HepG2 (cell line): ENCODE results near the gene SPTBN2. TPM values are rescaled to one million over a fixed set of nuclear protein-coding genes. Genes with fewer than 3 reads are reported as not detected.

ENCODE experiments used
- ATAC-seq: fragments of 200-7000 bp; cut with Tn5 transposase; 3 replicates; pipeline ENCODE4 v1.9.1; 2020; ENCODE audit warnings: mild to moderate bottlenecking, moderate library complexity
- BruUV-seq: library from RNA; stranded (reverse); fragments of 400-500 nt; replicated peaks from 2 replicates; lab custom pipeline; 2021; lab: Mats Ljungman, UMichigan
- CTCF ChIA-PET: fragments of 300-600 bp; formaldehyde crosslinking; extraction: SDS; loops from one replicate; lab custom pipeline; 2021; ENCODE audit warnings: low total read pairs, inconsistent platforms, low intra/inter-chr PET ratio; lab: Yijun Ruan, JAX
- POLR2A ChIA-PET: fragments of 350-600 bp; sonication (Branson Sonifier 250); formaldehyde crosslinking; loops from one replicate; lab custom pipeline; 2020; ENCODE audit warnings: antibody characterized with exemption, inconsistent platforms; lab: Yijun Ruan, JAX
- DNase-seq: peaks from one replicate; pipeline ENCODE4 v3.0.0-alpha.2; 2015; ENCODE audit warnings: low spot score
- FAIRE-seq: peaks from 3 replicates; lab custom pipeline; 2011; peaks lifted over from hg19 to GRCh38; lab: Jason Lieb, UNC
- H2AFZ ChIP-seq: one replicate; pipeline ENCODE4 v1.6.1; 2011; ENCODE audit warnings: low read length, inconsistent platforms
- H3K27ac ChIP-seq: fragments of 300-600 bp; 3 replicates; pipeline ENCODE4 v1.8.0; 2011; ENCODE audit warnings: mixed run types, mild to moderate bottlenecking, mixed read lengths, low read length, inconsistent platforms; ENCODE audit not compliant: insufficient read depth; ENCODE audit errors: extremely low read length
- H3K27me3 ChIP-seq, 2 experiments: fragments of 200-600 bp in 1 of 2; 2 replicates in 1 of 2; 3 replicates in 1 of 2; pipeline versions ENCODE4 v1.6.0 to v1.8.0; 2011; ENCODE audit warnings: low read length in 2 of 2, mild to moderate bottlenecking in 2 of 2, moderate library complexity in 2 of 2, inconsistent platforms in 1 of 2; ENCODE audit not compliant: insufficient read depth in 2 of 2, control insufficient read depth in 1 of 2
- H3K36me3 ChIP-seq, 2 experiments: fragments of 200-600 bp in 1 of 2; replicated peaks in 1 of 2; 2 replicates in 1 of 2; 3 replicates in 1 of 2; pipeline versions ENCODE4 v1.5.1 to v1.8.0; 2011; ENCODE audit warnings: low read length in 2 of 2, inconsistent platforms in 1 of 2; ENCODE audit not compliant: insufficient read depth in 2 of 2, control insufficient read depth in 1 of 2
- H3K4me1 ChIP-seq: 2 replicates; pipeline ENCODE4 v1.5.1; 2012; ENCODE audit warnings: low read length, inconsistent platforms; ENCODE audit not compliant: insufficient read depth
- H3K4me2 ChIP-seq: 2 replicates; pipeline ENCODE4 v1.6.0; 2011; ENCODE audit warnings: low read depth, low read length, inconsistent platforms
- H3K4me3 ChIP-seq, 3 experiments: fragments of 200-600 bp in 1 of 3; sonication (generic), shearing (Covaris generic) in 1 of 3; replicated peaks in 1 of 3; 2 replicates each; pipeline ENCODE4 v1.5.1; 2011 to 2016; ENCODE audit warnings: low read length in 3 of 3, inconsistent platforms in 2 of 3, low read depth in 2 of 3, mild to moderate bottlenecking in 2 of 3, control low read depth in 1 of 3, mixed read lengths in 1 of 3; ENCODE audit not compliant: insufficient read depth in 1 of 3
- H3K79me2 ChIP-seq: one replicate; pipeline ENCODE4 v1.6.1; 2011; ENCODE audit warnings: low read length, inconsistent platforms; ENCODE audit not compliant: insufficient read depth
- H3K9ac ChIP-seq: 2 replicates; pipeline ENCODE4 v1.6.0; 2011; ENCODE audit warnings: mild to moderate bottlenecking, low read depth, low read length, inconsistent platforms; ENCODE audit not compliant: insufficient read depth
- H3K9me3 ChIP-seq: 2 replicates; pipeline ENCODE4 v1.5.1; 2012; ENCODE audit warnings: mild to moderate bottlenecking, low read length
- H4K20me1 ChIP-seq: 2 replicates; pipeline ENCODE4 v1.6.0; 2011; ENCODE audit warnings: inconsistent platforms, mild to moderate bottlenecking, low read length, moderate library complexity; ENCODE audit not compliant: insufficient read depth
- RXRB ChIP-seq: IDR thresholded peaks from 2 replicates; pipeline ENCODE4 v1.6.1; 2016; ENCODE audit warnings: borderline replicate concordance, missing genetic modification reagents, missing compliant biosample characterization
- ZKSCAN1 ChIP-seq: fragments of 150-350 bp; IDR thresholded peaks from 2 replicates; pipeline ENCODE4 v1.6.1; 2014; ENCODE audit warnings: low read length
- ZNF503 ChIP-seq: sonication (generic); formaldehyde crosslinking; IDR thresholded peaks from 2 replicates; pipeline ENCODE4 v1.4.0; 2020; ENCODE audit warnings: missing genetic modification reagents
- ZNF710 ChIP-seq: sonication (generic); formaldehyde crosslinking; IDR thresholded peaks from 2 replicates; pipeline ENCODE4 v1.5.0; 2020; ENCODE audit warnings: mild to moderate bottlenecking, missing genetic modification reagents, borderline replicate concordance
- ZNF777 ChIP-seq: sonication (generic); formaldehyde crosslinking; IDR thresholded peaks from 2 replicates; pipeline ENCODE4 v1.4.0; 2020; ENCODE audit warnings: missing genetic modification reagents
- ZUFSP ChIP-seq: sonication (generic); formaldehyde crosslinking; IDR thresholded peaks from 2 replicates; pipeline ENCODE4 v1.9.0; 2021; ENCODE audit warnings: missing genetic modification reagents, mild to moderate bottlenecking, borderline replicate concordance
- WGBS: methylation state at CpG from one replicate; pipeline ENCODE4 v1.1.6; 2017; ENCODE audit warnings: low lambda C conversion rate; 5-methylcytosine and 5-hydroxymethylcytosine counted together
- in situ Hi-C: cut with HindIII; loops from 2 replicates; pipeline ENCODE4 v1.10.0; 2017; ENCODE audit warnings: low pct_unique_long_range_greater_than_20kb; ENCODE audit not compliant: extremely low pct_ligation_motif_present
- intact Hi-C: fragments of 100-400 bp; cut with micrococcal nuclease; formaldehyde crosslinking; loops from one replicate; pipeline ENCODE4 v1.10.0; 2022; ENCODE audit not compliant: unreplicated experiment
- polyA plus RNA-seq, 8 experiments: library from polyadenylated mRNA; depleted of rRNA in 3 of 8; stranded (reverse) in 7 of 8; unstranded in 1 of 8; fragments of >200 nt; fragmentation: Illumina TruSeq in 4 of 8; extraction: Trizol in 4 of 8; gene quantifications; 2 replicates each; pipeline versions ENCODE4 v1.2.1 to v1.2.3, GENCODE V29; 2011 to 2016; ENCODE audit warnings: low read depth in 4 of 8, missing spikeins in 1 of 8, mixed read lengths in 1 of 8; ENCODE audit not compliant: insufficient read depth in 1 of 8
- total RNA-seq, 5 experiments: library from RNA; depleted of rRNA; stranded (reverse); fragments of >200 nt; fragmentation: Illumina TruSeq; extraction: Trizol; gene quantifications; 2 replicates each; pipeline ENCODE4 v1.2.3, GENCODE V29; 2016; ENCODE audit warnings: low read depth in 1 of 5

SPTBN2 gene
- total and polyA plus RNA-seq, 2 of the 13 experiments (the other 11 are each of a cell fraction or from before 2014, with no cell fraction given) = 0.65 to 4.0 TPM

GRCh38 chr11:66693356-66694055 is 35.5 kb downstream of the SPTBN2 start:
- no peak overlapping the region for H3K4me3 ChIP-seq
- no peaks in the 10 kb centered on the region for H3K9me3 ChIP-seq
- H3K36me3 ChIP-seq = no peaks in the 10 kb centered on the region
- CTCF ChIA-PET = interaction anchor here (1.3 to 2.5 kb wide), 3 partner anchors 114 to 145 kb away, joined by 4 to 84 read pairs (median 5); no protein-coding TSS in a partner anchor
- no peaks in the 10 kb centered on the region for H3K79me2 ChIP-seq
- H3K27ac ChIP-seq = no peak overlapping the region
- no peak overlapping the region for H3K4me2 ChIP-seq
- no peak overlapping the region for H2AFZ ChIP-seq
- WGBS = 91% methylated on average over 15 of the region's 15 CpGs
- intact Hi-C loops (loop anchor here (1.0 to 2.0 kb wide), 2 partner anchors 141 to 283 kb away; no protein-coding TSS in a partner anchor), in situ Hi-C loops (loop anchor here (5.0 to 10.0 kb wide), 3 partner anchors 139 to 289 kb away; partner anchors contain the start of gene C11orf86)
- ATAC-seq (no peak), DNase-seq (no peak), FAIRE-seq (no peak)
- H4K20me1 ChIP-seq = no peaks in the 10 kb centered on the region
- H3K4me1 ChIP-seq = no peaks in the 10 kb centered on the region
- no TSS peak for BruUV-seq
- POLR2A ChIA-PET = no interaction called here
- H3K27me3 ChIP-seq = no peaks in the 10 kb centered on the region
- no peak for TF ChIP-seq RXRB (CRISPR knock-in tag)
- no peak for TF ChIP-seq ZKSCAN1
- H3K9ac ChIP-seq = no peak overlapping the region

- no peaks in the 10 kb centered on the region for H3K4me1 ChIP-seq
- in situ Hi-C loops = loop anchor here (5.0 to 10.0 kb wide), 3 partner anchors 139 to 288 kb away; partner anchors contain the start of gene C11orf86
- H3K27ac ChIP-seq = no peak overlapping the region
- CTCF ChIA-PET = no interaction called here
- ATAC-seq = no peak
- POLR2A ChIA-PET = no interaction called here
- no peaks in the 10 kb centered on the region for H3K9me3 ChIP-seq
- no peaks in the 10 kb centered on the region for H3K79me2 ChIP-seq
- no TSS peak for BruUV-seq
- no peak for TF ChIP-seq ZNF710 (CRISPR knock-in tag)
- no peak for TF ChIP-seq ZUFSP (CRISPR knock-in tag)
- no peak for TF ChIP-seq ZNF777 (CRISPR knock-in tag)
- no peak for TF ChIP-seq ZNF503
- TF ChIP-seq, all 625 proteins: peak for 0
- Histone ChIP-seq H2AFZ (no peak overlapping the region), H3K36me3 (no peaks in the 10 kb centered on the region), H3K4me2 (no peak overlapping the region), H3K4me3 (no peak overlapping the region), H3K9ac (no peak overlapping the region), H3K27me3 (no peaks in the 10 kb centered on the region), H4K20me1 (no peaks in the 10 kb centered on the region)
- DNase-seq = no peak
- intact Hi-C loops = no loop called here
- WGBS = 88% methylated on average over 13 of the region's 20 CpGs
- no peak for FAIRE-seq
These were observed 36.1 kb downstream of the SPTBN2 start for GRCh38 chr11:66692871-66693331.
